ENCODE data around the gene SLC25A10.

SLC25A10 gene

GRCh38 chr17:81725439-81725838, 13.4 kb downstream of the SLC25A10 start:
- DNase-seq (ENCODE audit: low spot score): no peak
- Histone ChIP-seq H3K4me3 (no peak overlapping the region), H3K27ac (no peak overlapping the region)
- no peak for TF ChIP-seq CTCF (IDR thresholded peaks at IDR 0.05)

GRCh38 chr17:81726004-81726403, 13.9 kb downstream of the SLC25A10 start:
- Histone ChIP-seq H3K4me3 (no peak overlapping the region), H3K27ac (no peak overlapping the region)
- DNase-seq (ENCODE audit: low spot score): no peak
- TF ChIP-seq CTCF (IDR thresholded peaks at IDR 0.05): no peak

- DNase-seq (ENCODE audit: low spot score): no peak
- TF ChIP-seq CTCF (IDR thresholded peaks at IDR 0.05): no peak
- Histone ChIP-seq H3K4me3 (no peak overlapping the region), H3K27ac (no peak overlapping the region)
Measured at GRCh38 chr17:81727324-81728031, 15.4 kb downstream of the SLC25A10 start.

- no peak for DNase-seq (ENCODE audit: low spot score)
- H3K4me3 ChIP-seq: no peak overlapping the region
- peak; percentile 91 for TF ChIP-seq CTCF (IDR thresholded peaks at IDR 0.05)
- H3K27ac ChIP-seq: no peak overlapping the region
Measured at GRCh38 chr17:81733507-81734404, 21.7 kb downstream of the SLC25A10 start.

GRCh38 chr17:81734405-81735263, 22.6 kb downstream of the SLC25A10 start:
- H3K4me3 ChIP-seq: no peak overlapping the region
- H3K27ac ChIP-seq: no peak overlapping the region
- no peak for TF ChIP-seq CTCF (IDR thresholded peaks at IDR 0.05)
- no peak for DNase-seq (ENCODE audit: low spot score)

- Histone ChIP-seq H3K27ac (no peak overlapping the region), H3K4me3 (peak overlapping the region; percentile 34)
- no peak for DNase-seq (ENCODE audit: low spot score)
- TF ChIP-seq CTCF (IDR thresholded peaks at IDR 0.05): no peak
Measured at GRCh38 chr17:81735264-81736102, 23.4 kb downstream of the SLC25A10 start.
